NT2/D1 (cell line): Measurements from ENCODE around the gene ZNF397.

ENCODE experiments used
- SUZ12 ChIP-seq: IDR thresholded peaks from 2 replicates; pipeline ENCODE4 v1.6.1; 2011; ENCODE audit not compliant: insufficient read length, insufficient read depth; ENCODE audit errors: extremely low read depth
- ZNF274 ChIP-seq: IDR thresholded peaks from 2 replicates; pipeline ENCODE4 v1.6.1; 2011; ENCODE audit warnings: mild to moderate bottlenecking, low read depth, low read length

GRCh38 chr18:35220424-35220823 is 20.4 kb upstream of the ZNF397 start:
- TF ChIP-seq ZNF274 (no peak), SUZ12 (no peak)
